BLaER1 (cell line): ENCODE results near the gene TRIOBP.
A peak's percentile ranks its signal among the peaks of the same experiment; 100 is the strongest.

Experiments used
- H3K27ac ChIP-seq: shearing (Covaris generic); formaldehyde crosslinking; 2 replicates; pipeline ENCODE4 v1.8.1; 2022
- H3K27me3 ChIP-seq: shearing (Covaris generic); formaldehyde crosslinking; 2 replicates; pipeline ENCODE4 v1.8.1; 2022
- H3K36me3 ChIP-seq: shearing (Covaris generic); formaldehyde crosslinking; 2 replicates; pipeline ENCODE4 v1.8.1; 2022
- H3K4me1 ChIP-seq: shearing (Covaris generic); formaldehyde crosslinking; 2 replicates; pipeline ENCODE4 v1.8.1; 2022
- H3K4me2 ChIP-seq: shearing (Covaris generic); formaldehyde crosslinking; 2 replicates; pipeline ENCODE4 v1.8.1; 2022
- H3K4me3 ChIP-seq: shearing (Covaris generic); formaldehyde crosslinking; 2 replicates; pipeline ENCODE4 v1.8.1; 2022
- H3K9ac ChIP-seq: shearing (Covaris generic); formaldehyde crosslinking; 2 replicates; pipeline ENCODE4 v1.8.1; 2022
- H3K9me3 ChIP-seq: shearing (Covaris generic); formaldehyde crosslinking; 2 replicates; pipeline ENCODE4 v1.8.1; 2022
- H4K20me1 ChIP-seq: shearing (Covaris generic); formaldehyde crosslinking; 2 replicates; pipeline ENCODE4 v1.8.1; 2022
- Cebpa-rat ChIP-seq: shearing (Covaris generic); IDR thresholded peaks from 2 replicates; pipeline ENCODE4 v1.8.1; 2022

The TRIOBP gene

GRCh38 chr22:37664249-37665101 lies 32.4 kb upstream of the TRIOBP start:
- Histone ChIP-seq H3K4me1 (peaks cover 54% of the 10 kb centered on the region), H3K9ac (no peak overlapping the region), H3K27ac (no peak overlapping the region), H3K27me3 (no peaks in the 10 kb centered on the region), H3K9me3 (no peaks in the 10 kb centered on the region), H3K36me3 (peaks cover 49% of the 10 kb centered on the region), H4K20me1 (peaks cover 91% of the 10 kb centered on the region), H3K4me2 (no peak overlapping the region), H3K4me3 (no peak overlapping the region)
- no peak for TF ChIP-seq Cebpa-rat

- H3K9ac ChIP-seq = no peak overlapping the region
- H3K4me3 ChIP-seq = no peak overlapping the region
- no peaks in the 10 kb centered on the region for H3K27me3 ChIP-seq
- no peak overlapping the region for H3K4me2 ChIP-seq
- peaks cover 81% of the 10 kb centered on the region for H4K20me1 ChIP-seq
- H3K36me3 ChIP-seq = peaks cover 52% of the 10 kb centered on the region
- H3K9me3 ChIP-seq = no peaks in the 10 kb centered on the region
- H3K27ac ChIP-seq = no peak overlapping the region
- H3K4me1 ChIP-seq = peaks cover 47% of the 10 kb centered on the region
- no peak for TF ChIP-seq Cebpa-rat
These were observed 31.4 kb upstream of the TRIOBP start for GRCh38 chr22:37665487-37665886.

- no peaks in the 10 kb centered on the region for H3K9me3 ChIP-seq
- TF ChIP-seq Cebpa-rat = no peak
- peaks cover 47% of the 10 kb centered on the region for H3K36me3 ChIP-seq
- no peak overlapping the region for H3K27ac ChIP-seq
- peaks cover 44% of the 10 kb centered on the region for H3K4me1 ChIP-seq
- no peaks in the 10 kb centered on the region for H3K27me3 ChIP-seq
- H3K9ac ChIP-seq = no peak overlapping the region
- no peak overlapping the region for H3K4me3 ChIP-seq
- H3K4me2 ChIP-seq = no peak overlapping the region
- H4K20me1 ChIP-seq = peaks cover 40% of the 10 kb centered on the region
These were observed 27.3 kb upstream of the TRIOBP start for GRCh38 chr22:37669586-37669985.

GRCh38 chr22:37672206-37672919 lies 24.5 kb upstream of the TRIOBP start:
- peak overlapping the region; percentile 65 for H3K27ac ChIP-seq
- H3K4me2 ChIP-seq = peak overlapping the region; percentile 78
- H3K36me3 ChIP-seq = peaks cover 19% of the 10 kb centered on the region
- H3K9me3 ChIP-seq = no peaks in the 10 kb centered on the region
- no peak overlapping the region for H3K4me3 ChIP-seq
- H3K4me1 ChIP-seq = peaks cover 68% of the 10 kb centered on the region
- TF ChIP-seq Cebpa-rat = no peak
- no peaks in the 10 kb centered on the region for H3K27me3 ChIP-seq
- H3K9ac ChIP-seq = 0 out of 2 replicates have a peak overlapping the region, but pooled peaks have one; percentile 15
- peaks cover 12% of the 10 kb centered on the region; the same call in 1 of the 2 replicates for H4K20me1 ChIP-seq

GRCh38 chr22:37672920-37673455 lies 23.9 kb upstream of the TRIOBP start:
- Histone ChIP-seq H3K4me2 (peak overlapping the region; percentile 78), H4K20me1 (0 out of 2 replicates have a peak, but pooled peaks cover 6% of the 10 kb centered on the region), H3K4me1 (peaks cover 74% of the 10 kb centered on the region), H3K27me3 (no peaks in the 10 kb centered on the region), H3K4me3 (no peak overlapping the region), H3K36me3 (peaks cover 13% of the 10 kb centered on the region), H3K9me3 (no peaks in the 10 kb centered on the region), H3K9ac (0 out of 2 replicates have a peak overlapping the region, but pooled peaks have one; percentile 15), H3K27ac (peak overlapping the region; percentile 65)
- no peak for TF ChIP-seq Cebpa-rat

- H3K36me3 ChIP-seq = 0 out of 2 replicates have a peak, but pooled peaks cover 3% of the 10 kb centered on the region
- H3K9me3 ChIP-seq = no peaks in the 10 kb centered on the region
- peak overlapping the region; percentile 79 for H3K27ac ChIP-seq
- H3K4me3 ChIP-seq = no peak overlapping the region
- no peak for TF ChIP-seq Cebpa-rat
- H3K4me1 ChIP-seq = peaks cover 79% of the 10 kb centered on the region
- peak overlapping the region; percentile 86 for H3K4me2 ChIP-seq
- no peaks in the 10 kb centered on the region for H3K27me3 ChIP-seq
- H3K9ac ChIP-seq = 0 out of 2 replicates have a peak overlapping the region, but pooled peaks have one; percentile 65
- H4K20me1 ChIP-seq = no peaks in the 10 kb centered on the region
These were observed 22.6 kb upstream of the TRIOBP start for GRCh38 chr22:37674248-37674647.

GRCh38 chr22:37674951-37675929 lies 21.6 kb upstream of the TRIOBP start, which contains the start of gene LGALS1:
LGALS1 (plus strand) TSS chr22:37675636; CDS start chr22:37675703, 67 bp downstream.
- Histone ChIP-seq H3K4me1 (peaks cover 73% of the 10 kb centered on the region), H3K4me3 (peak within 1 kb of the TSS; percentile 66), H3K27ac (peak within 1 kb of the TSS; percentile 81), H3K4me2 (peak within 1 kb of the TSS; percentile 86), H3K9me3 (no peaks in the 10 kb centered on the region), H3K9ac (peak within 1 kb of the TSS; percentile 68), H4K20me1 (no peaks in the 10 kb centered on the region), H3K36me3 (0 out of 2 replicates have a peak, but pooled peaks cover 3% of the 10 kb centered on the region), H3K27me3 (no peaks in the 10 kb centered on the region)
- TF ChIP-seq Cebpa-rat = no peak

GRCh38 chr22:37675930-37676735 lies 20.7 kb upstream of the TRIOBP start:
- Histone ChIP-seq H3K9me3 (no peaks in the 10 kb centered on the region), H4K20me1 (no peaks in the 10 kb centered on the region), H3K36me3 (no peaks in the 10 kb centered on the region), H3K9ac (peak overlapping the region; percentile 68), H3K4me2 (peak overlapping the region; percentile 86), H3K27me3 (no peaks in the 10 kb centered on the region), H3K4me3 (peak overlapping the region; percentile 66), H3K27ac (peak overlapping the region; percentile 81), H3K4me1 (peaks cover 75% of the 10 kb centered on the region)
- no peak for TF ChIP-seq Cebpa-rat
